ENCODE data around the gene PLCL2. TPM values are rescaled to one million over a fixed set of nuclear protein-coding genes. Genes with fewer than 3 reads are reported as not detected.
A peak's percentile ranks its signal among the peaks of the same experiment; 100 is the strongest.

PLCL2 gene
- total RNA-seq, 1 donor from 2014 or later, result 11.3 TPM

GRCh38 chr3:16888356-16888755 is 3.6 kb downstream of the PLCL2 start:
- DNase-seq (ENCODE audit: low spot score, unreplicated experiment), result no peak
- Mint-ChIP-seq H3K9me3 (ENCODE audit: low read depth) (no peaks in the 10 kb centered on the region), H3K36me3 (ENCODE audit: insufficient read depth) (no peaks in the 10 kb centered on the region), H3K4me1 (ENCODE audit: low read depth) (peaks cover 46% of the 10 kb centered on the region), H3K4me3 (ENCODE audit: low read depth) (no peak overlapping the region), H3K27ac (no peak overlapping the region), H3K27me3 (peaks cover 5% of the 10 kb centered on the region)
- TF ChIP-seq CTCF (IDR thresholded peaks at IDR 0.05; ENCODE audit: unreplicated experiment), result no peak

GRCh38 chr3:16888785-16889607 is 4.2 kb downstream of the PLCL2 start:
- peaks cover 46% of the 10 kb centered on the region for H3K4me1 Mint-ChIP-seq (ENCODE audit: low read depth)
- no peaks in the 10 kb centered on the region for H3K36me3 Mint-ChIP-seq (ENCODE audit: insufficient read depth)
- H3K9me3 Mint-ChIP-seq (ENCODE audit: low read depth), result no peaks in the 10 kb centered on the region
- TF ChIP-seq CTCF (IDR thresholded peaks at IDR 0.05; ENCODE audit: unreplicated experiment), result no peak
- no peak overlapping the region for H3K27ac Mint-ChIP-seq
- H3K4me3 Mint-ChIP-seq (ENCODE audit: low read depth), result no peak overlapping the region
- no peak for DNase-seq (ENCODE audit: low spot score, unreplicated experiment)
- no peaks in the 10 kb centered on the region for H3K27me3 Mint-ChIP-seq

GRCh38 chr3:16890597-16891333 is 6.0 kb downstream of the PLCL2 start:
- TF ChIP-seq CTCF (IDR thresholded peaks at IDR 0.05; ENCODE audit: unreplicated experiment), result no peak
- Mint-ChIP-seq H3K27ac (peak overlapping the region; percentile 14), H3K27me3 (no peaks in the 10 kb centered on the region), H3K4me1 (ENCODE audit: low read depth) (peaks cover 40% of the 10 kb centered on the region), H3K36me3 (ENCODE audit: insufficient read depth) (no peaks in the 10 kb centered on the region), H3K9me3 (ENCODE audit: low read depth) (no peaks in the 10 kb centered on the region), H3K4me3 (ENCODE audit: low read depth) (no peak overlapping the region)
- no peak for DNase-seq (ENCODE audit: low spot score, unreplicated experiment)

GRCh38 chr3:16893618-16894200 is 9.0 kb downstream of the PLCL2 start:
- no peak for DNase-seq (ENCODE audit: low spot score, unreplicated experiment)
- TF ChIP-seq CTCF (IDR thresholded peaks at IDR 0.05; ENCODE audit: unreplicated experiment), result no peak
- Mint-ChIP-seq H3K27ac (no peak overlapping the region), H3K36me3 (ENCODE audit: insufficient read depth) (no peaks in the 10 kb centered on the region), H3K4me3 (ENCODE audit: low read depth) (no peak overlapping the region), H3K4me1 (ENCODE audit: low read depth) (peaks cover 44% of the 10 kb centered on the region), H3K27me3 (no peaks in the 10 kb centered on the region), H3K9me3 (ENCODE audit: low read depth) (no peaks in the 10 kb centered on the region)

GRCh38 chr3:16896094-16896627 is 11.4 kb downstream of the PLCL2 start:
- TF ChIP-seq CTCF (IDR thresholded peaks at IDR 0.05; ENCODE audit: unreplicated experiment), result no peak
- no peak overlapping the region for H3K27ac Mint-ChIP-seq
- no peak overlapping the region for H3K4me3 Mint-ChIP-seq (ENCODE audit: low read depth)
- H3K27me3 Mint-ChIP-seq, result no peaks in the 10 kb centered on the region
- peaks cover 23% of the 10 kb centered on the region for H3K4me1 Mint-ChIP-seq (ENCODE audit: low read depth)
- H3K36me3 Mint-ChIP-seq (ENCODE audit: insufficient read depth), result no peaks in the 10 kb centered on the region
- no peak for DNase-seq (ENCODE audit: low spot score, unreplicated experiment)
- H3K9me3 Mint-ChIP-seq (ENCODE audit: low read depth), result no peaks in the 10 kb centered on the region
